SK-N-MC (cell line): ENCODE data around the gene CLEC7A.

ENCODE experiments used
- EZH2 ChIP-seq: fragments of 200-600 bp; sonication (generic); IDR thresholded peaks from one replicate; pipeline ENCODE4 v1.6.1; 2017; ENCODE audit warnings: antibody characterized with exemption
- POLR2AphosphoS5 ChIP-seq: IDR thresholded peaks from 2 replicates; pipeline ENCODE4 v1.6.1; 2012; ENCODE audit warnings: mild to moderate bottlenecking, low read depth, low read length, borderline replicate concordance

DNA sequence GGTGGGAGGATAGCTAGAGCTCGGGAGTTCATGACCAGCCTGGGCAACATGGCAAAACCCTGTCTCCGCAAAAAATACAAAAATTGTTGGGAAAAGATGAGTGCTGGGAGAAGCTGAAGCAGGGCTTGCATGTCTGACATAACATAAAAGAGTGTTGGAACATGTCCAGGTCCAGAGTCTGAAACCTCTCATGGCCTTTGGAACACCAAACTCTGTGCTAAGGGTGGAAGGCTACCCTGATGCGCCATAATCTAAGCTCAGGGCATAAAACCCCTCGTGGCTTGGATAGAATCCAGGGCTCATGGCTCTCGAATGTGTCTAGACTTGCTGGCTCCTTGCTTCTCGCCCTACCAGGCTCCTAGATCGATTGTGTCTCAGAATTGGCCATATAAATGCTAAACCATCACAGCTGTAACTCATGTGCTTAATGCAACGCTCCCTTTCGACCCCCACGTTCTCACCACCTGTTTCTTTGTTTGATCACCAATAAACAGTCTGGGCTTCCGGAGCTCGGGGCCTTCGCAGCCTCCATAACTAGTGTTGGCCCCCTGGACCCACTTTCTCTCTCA is 6.7 kb upstream of the CLEC7A start:
- TF ChIP-seq POLR2AphosphoS5 (no peak), EZH2 (no peak)
